ENCODE results near the gene PCLO.
A peak's percentile ranks its signal among the peaks of the same experiment; 100 is the strongest.

GRCh38 chr7:83161186-83161585, 1.5 kb downstream of the PCLO start:
- no peak for TF ChIP-seq ESRRA (IDR thresholded peaks at IDR 0.05; ENCODE audit: borderline replicate concordance, low read length)
- TF ChIP-seq PBX3 (IDR thresholded peaks at IDR 0.05): no peak
- no peak for TF ChIP-seq CTCF (IDR thresholded peaks at IDR 0.05)
- TF ChIP-seq FOXS1 (CRISPR knock-in tag; IDR thresholded peaks at IDR 0.05): no peak
- TF ChIP-seq HMGXB4 (CRISPR knock-in tag; IDR thresholded peaks at IDR 0.05; ENCODE audit: borderline replicate concordance): no peak
- no peak for TF ChIP-seq RCOR1 (IDR thresholded peaks at IDR 0.05; ENCODE audit: low read depth, low read length)
- no peak for TF ChIP-seq BHLHE40 (IDR thresholded peaks at IDR 0.05; ENCODE audit: low read depth, low read length)
- TF ChIP-seq JUNB (IDR thresholded peaks at IDR 0.05): no peak
- no peak for TF ChIP-seq SMC3 (IDR thresholded peaks at IDR 0.05)
- TF ChIP-seq CHD2 (IDR thresholded peaks at IDR 0.05; ENCODE audit: low read length, partially characterized antibody): no peak
- peak; percentile 80 for TF ChIP-seq REST (IDR thresholded peaks at IDR 0.05)
- TF ChIP-seq KDM5A (IDR thresholded peaks at IDR 0.05): no peak
- no peak for TF ChIP-seq SREBF2 (IDR thresholded peaks at IDR 0.05)
- TF ChIP-seq POLR2A (IDR thresholded peaks at IDR 0.05; ENCODE audit: low read length): no peak

Measured in A549 (cell line).